Measurements from ENCODE around the gene COTL1. TPM values are rescaled to one million over a fixed set of nuclear protein-coding genes. Genes with fewer than 3 reads are reported as not detected.

COTL1 gene
- total and polyA plus RNA-seq, 2 of the 13 experiments (the other 11 are each of a cell fraction or from before 2014, with no cell fraction given): 8.7 to 16.9 TPM

DNA sequence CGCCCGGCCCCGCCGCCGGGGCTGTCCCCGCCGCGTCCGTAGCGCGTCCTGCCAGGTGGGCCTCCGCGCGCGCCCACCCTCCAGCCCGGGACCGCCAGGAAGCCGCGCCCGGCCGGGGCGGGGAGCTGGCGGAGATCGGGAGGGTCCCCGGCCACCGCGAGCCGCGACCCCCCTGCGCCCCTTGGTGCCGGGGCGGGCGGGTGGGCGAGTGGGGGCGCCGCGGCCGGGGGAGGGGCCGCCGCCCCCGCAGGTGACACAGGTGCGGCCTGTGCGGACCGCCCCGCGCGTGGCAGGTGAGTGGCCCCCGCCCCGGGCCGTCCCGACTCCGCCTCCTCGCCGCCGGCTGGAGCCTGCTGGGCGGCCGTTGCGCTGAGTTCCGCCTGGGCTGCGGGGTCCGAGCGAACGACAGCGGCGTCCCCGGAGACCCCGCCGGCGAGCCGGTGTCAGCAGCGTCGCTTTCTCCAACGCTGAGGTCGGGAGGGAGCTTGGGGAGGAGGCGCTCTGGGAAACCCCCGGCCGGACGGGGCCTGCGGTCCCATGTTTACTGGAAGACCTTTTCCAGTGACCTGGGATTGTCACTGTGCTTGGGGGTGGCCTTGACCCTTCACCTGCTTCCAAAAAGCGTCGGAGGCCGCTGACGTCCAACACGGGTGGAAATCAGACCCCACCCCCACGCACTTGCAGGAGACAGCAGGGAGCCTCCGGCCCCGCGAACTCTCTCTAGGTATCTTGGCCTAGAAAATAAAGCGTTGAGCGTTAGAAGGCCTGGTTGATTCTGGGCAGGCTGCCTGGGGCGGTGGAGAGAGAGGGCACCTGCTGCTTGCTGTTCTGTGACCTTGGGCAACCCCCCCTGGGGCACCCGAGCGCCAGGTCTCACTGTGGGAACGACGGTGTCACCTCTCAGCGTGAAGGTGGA, 31.0 kb upstream of the COTL1 start (continued):
- TF ChIP-seq, protein P1, sequence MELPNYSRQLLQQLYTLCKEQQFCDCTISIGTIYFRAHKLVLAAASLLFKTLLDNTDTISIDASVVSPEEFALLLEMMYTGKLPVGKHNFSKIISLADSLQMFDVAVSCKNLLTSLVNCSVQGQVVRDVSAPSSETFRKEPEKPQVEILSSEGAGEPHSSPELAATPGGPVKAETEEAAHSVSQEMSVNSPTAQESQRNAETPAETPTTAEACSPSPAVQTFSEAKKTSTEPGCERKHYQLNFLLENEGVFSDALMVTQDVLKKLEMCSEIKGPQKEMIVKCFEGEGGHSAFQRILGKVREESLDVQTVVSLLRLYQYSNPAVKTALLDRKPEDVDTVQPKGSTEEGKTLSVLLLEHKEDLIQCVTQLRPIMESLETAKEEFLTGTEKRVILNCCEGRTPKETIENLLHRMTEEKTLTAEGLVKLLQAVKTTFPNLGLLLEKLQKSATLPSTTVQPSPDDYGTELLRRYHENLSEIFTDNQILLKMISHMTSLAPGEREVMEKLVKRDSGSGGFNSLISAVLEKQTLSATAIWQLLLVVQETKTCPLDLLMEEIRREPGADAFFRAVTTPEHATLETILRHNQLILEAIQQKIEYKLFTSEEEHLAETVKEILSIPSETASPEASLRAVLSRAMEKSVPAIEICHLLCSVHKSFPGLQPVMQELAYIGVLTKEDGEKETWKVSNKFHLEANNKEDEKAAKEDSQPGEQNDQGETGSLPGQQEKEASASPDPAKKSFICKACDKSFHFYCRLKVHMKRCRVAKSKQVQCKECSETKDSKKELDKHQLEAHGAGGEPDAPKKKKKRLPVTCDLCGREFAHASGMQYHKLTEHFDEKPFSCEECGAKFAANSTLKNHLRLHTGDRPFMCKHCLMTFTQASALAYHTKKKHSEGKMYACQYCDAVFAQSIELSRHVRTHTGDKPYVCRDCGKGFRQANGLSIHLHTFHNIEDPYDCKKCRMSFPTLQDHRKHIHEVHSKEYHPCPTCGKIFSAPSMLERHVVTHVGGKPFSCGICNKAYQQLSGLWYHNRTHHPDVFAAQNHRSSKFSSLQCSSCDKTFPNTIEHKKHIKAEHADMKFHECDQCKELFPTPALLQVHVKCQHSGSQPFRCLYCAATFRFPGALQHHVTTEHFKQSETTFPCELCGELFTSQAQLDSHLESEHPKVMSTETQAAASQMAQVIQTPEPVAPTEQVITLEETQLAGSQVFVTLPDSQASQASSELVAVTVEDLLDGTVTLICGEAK (IDR thresholded peaks at IDR 0.05): no peak
- TF ChIP-seq, protein P1 (CRISPR knock-in tag; IDR thresholded peaks at IDR 0.05): peak; percentile 35; the same call in 1 of the 2 replicates
- 0 out of 2 replicates have a peak, but pooled peaks have one; percentile 55 for TF ChIP-seq ZFAT (CRISPR knock-in tag; conservative IDR thresholded peaks at IDR 0.05)
- TF ChIP-seq POLR2G (IDR thresholded peaks at IDR 0.05; ENCODE audit: low read depth, low read length): peak; percentile 17; the same call in 1 of the 2 replicates
- no peak for TF ChIP-seq ZNF780A (CRISPR knock-in tag; IDR thresholded peaks at IDR 0.05)
- TF ChIP-seq, protein P2, sequence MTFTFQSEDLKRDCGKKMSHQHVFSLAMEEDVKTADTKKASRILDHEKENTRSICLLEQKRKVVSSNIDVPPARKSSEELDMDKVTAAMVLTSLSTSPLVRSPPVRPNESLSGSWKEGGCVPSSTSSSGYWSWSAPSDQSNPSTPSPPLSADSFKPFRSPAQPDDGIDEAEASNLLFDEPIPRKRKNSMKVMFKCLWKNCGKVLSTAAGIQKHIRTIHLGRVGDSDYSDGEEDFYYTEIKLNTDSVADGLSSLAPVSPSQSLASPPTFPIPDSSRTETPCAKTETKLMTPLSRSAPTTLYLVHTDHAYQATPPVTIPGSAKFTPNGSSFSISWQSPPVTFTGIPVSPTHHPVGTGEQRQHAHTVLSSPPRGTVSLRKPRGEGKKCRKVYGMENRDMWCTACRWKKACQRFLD (CRISPR knock-in tag; IDR thresholded peaks at IDR 0.05; ENCODE audit: borderline replicate concordance): no peak
- TF ChIP-seq, protein P3, sequence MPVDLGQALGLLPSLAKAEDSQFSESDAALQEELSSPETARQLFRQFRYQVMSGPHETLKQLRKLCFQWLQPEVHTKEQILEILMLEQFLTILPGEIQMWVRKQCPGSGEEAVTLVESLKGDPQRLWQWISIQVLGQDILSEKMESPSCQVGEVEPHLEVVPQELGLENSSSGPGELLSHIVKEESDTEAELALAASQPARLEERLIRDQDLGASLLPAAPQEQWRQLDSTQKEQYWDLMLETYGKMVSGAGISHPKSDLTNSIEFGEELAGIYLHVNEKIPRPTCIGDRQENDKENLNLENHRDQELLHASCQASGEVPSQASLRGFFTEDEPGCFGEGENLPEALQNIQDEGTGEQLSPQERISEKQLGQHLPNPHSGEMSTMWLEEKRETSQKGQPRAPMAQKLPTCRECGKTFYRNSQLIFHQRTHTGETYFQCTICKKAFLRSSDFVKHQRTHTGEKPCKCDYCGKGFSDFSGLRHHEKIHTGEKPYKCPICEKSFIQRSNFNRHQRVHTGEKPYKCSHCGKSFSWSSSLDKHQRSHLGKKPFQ (CRISPR knock-in tag; IDR thresholded peaks at IDR 0.05; ENCODE audit: insufficient replicate concordance): peak; percentile 47
- no peak for TF ChIP-seq SMAD3 (CRISPR knock-in tag; IDR thresholded peaks at IDR 0.05)
- TF ChIP-seq FOXA3 (CRISPR knock-in tag; IDR thresholded peaks at IDR 0.05): peak; percentile 50
- TF ChIP-seq, protein P4, sequence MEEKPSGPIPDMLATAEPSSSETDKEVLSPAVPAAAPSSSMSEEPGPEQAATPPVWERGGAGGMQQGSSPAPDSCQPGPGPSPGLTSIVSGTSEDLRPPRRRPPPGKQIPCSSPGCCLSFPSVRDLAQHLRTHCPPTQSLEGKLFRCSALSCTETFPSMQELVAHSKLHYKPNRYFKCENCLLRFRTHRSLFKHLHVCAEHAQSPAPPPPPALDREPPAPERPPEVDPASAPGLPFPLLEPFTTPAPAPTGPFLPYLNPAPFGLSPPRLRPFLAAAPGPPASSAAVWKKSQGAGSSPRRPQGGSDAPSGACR (CRISPR knock-in tag; IDR thresholded peaks at IDR 0.05): no peak
- TF ChIP-seq, protein P5, sequence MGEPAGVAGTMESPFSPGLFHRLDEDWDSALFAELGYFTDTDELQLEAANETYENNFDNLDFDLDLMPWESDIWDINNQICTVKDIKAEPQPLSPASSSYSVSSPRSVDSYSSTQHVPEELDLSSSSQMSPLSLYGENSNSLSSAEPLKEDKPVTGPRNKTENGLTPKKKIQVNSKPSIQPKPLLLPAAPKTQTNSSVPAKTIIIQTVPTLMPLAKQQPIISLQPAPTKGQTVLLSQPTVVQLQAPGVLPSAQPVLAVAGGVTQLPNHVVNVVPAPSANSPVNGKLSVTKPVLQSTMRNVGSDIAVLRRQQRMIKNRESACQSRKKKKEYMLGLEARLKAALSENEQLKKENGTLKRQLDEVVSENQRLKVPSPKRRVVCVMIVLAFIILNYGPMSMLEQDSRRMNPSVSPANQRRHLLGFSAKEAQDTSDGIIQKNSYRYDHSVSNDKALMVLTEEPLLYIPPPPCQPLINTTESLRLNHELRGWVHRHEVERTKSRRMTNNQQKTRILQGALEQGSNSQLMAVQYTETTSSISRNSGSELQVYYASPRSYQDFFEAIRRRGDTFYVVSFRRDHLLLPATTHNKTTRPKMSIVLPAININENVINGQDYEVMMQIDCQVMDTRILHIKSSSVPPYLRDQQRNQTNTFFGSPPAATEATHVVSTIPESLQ (CRISPR knock-in tag; conservative IDR thresholded peaks at IDR 0.05): no peak
- TF ChIP-seq ZFP37 (CRISPR knock-in tag; IDR thresholded peaks at IDR 0.05; ENCODE audit: borderline replicate concordance): no peak
